Stimulated activated CD4-positive, alpha-beta T cell treated with anti-CD3 and anti-CD28 coated beads, Interleukin-1b, Interleukin-23, amount 100 ng/mL, for 4 hours (primary cell): Measurements from ENCODE around the gene MGAT4B.

Source experiments
- DNase-seq, 2 donors: peaks; one replicate each; pipeline ENCODE4 v3.0.0-alpha.2; 2020; ENCODE audit warnings: low read depth in 2 of 2

MGAT4B gene

GRCh38 chr5:179812135-179812825 lies 5.6 kb upstream of the MGAT4B start:
- DNase-seq, result no peak

- DNase-seq, result no peak
Measured at GRCh38 chr5:179805529-179806249, 977 bp downstream of the MGAT4B start.

- no peak for DNase-seq
Measured at GRCh38 chr5:179805070-179805528, 1.6 kb downstream of the MGAT4B start.

GRCh38 chr5:179804555-179804947 lies 2.1 kb downstream of the MGAT4B start:
- DNase-seq, result no peak

GRCh38 chr5:179803651-179804554 lies 2.8 kb downstream of the MGAT4B start:
- no peak for DNase-seq

- no peak for DNase-seq
Measured at GRCh38 chr5:179802950-179803562, 3.6 kb downstream of the MGAT4B start.

- DNase-seq, result no peak
Measured at GRCh38 chr5:179802207-179802883, 4.3 kb downstream of the MGAT4B start.

- DNase-seq, result peak; percentile 84
Measured at GRCh38 chr5:179801304-179802206, 5.1 kb downstream of the MGAT4B start.

GRCh38 chr5:179800696-179801201 lies 5.9 kb downstream of the MGAT4B start:
- DNase-seq, result no peak

- no peak for DNase-seq
Measured at GRCh38 chr5:179800071-179800695, 6.5 kb downstream of the MGAT4B start.

GRCh38 chr5:179799644-179799973 lies 7.1 kb downstream of the MGAT4B start:
- no peak for DNase-seq

GRCh38 chr5:179798771-179799643 lies 7.7 kb downstream of the MGAT4B start:
- no peak for DNase-seq

- DNase-seq, result no peak
Measured at GRCh38 chr5:179798144-179798770, 8.4 kb downstream of the MGAT4B start.

GRCh38 chr5:179797741-179798140 lies 8.9 kb downstream of the MGAT4B start:
- DNase-seq, result no peak

- no peak for DNase-seq
Measured at GRCh38 chr5:179796877-179797608, 9.6 kb downstream of the MGAT4B start.

GRCh38 chr5:179795863-179796833 lies 10.5 kb downstream of the MGAT4B start:
- peak; percentile 55 to 68 for DNase-seq
